NCI-H345 treated with DMSO at 0.1 percent for 48 hours (cell line): ENCODE measurements around the gene SOCS6.
"Not testable (repeated sequence)": the region's sequence is repeated elsewhere in the genome, so short reads cannot be mapped to it uniquely, and the experiment has no call there.

ENCODE experiments used
- DNase-seq: peaks from one replicate; lab custom pipeline; 2025; ENCODE audit not compliant: unreplicated experiment; lab: John Stamatoyannopoulos, UW

Gene SOCS6

DNA sequence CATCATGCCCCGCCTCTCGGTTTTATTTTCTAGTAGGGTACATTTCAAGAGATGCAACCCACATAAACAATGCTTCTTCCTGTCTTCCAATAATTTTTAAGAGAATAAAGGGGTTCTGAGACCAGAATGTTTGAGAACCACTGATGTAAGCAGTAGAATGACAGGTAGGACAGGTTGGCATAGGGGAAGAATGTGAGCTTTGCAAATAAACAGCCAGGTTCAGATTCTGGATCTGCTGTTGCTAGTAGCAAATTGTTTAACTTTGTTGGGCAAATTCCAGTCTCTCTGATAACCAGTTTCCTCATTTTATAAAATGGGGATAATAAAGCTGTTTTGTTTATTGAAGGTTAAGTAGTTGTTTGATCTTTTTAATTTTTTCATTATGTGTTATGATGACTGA is 32.8 kb downstream of the SOCS6 start:
- DNase-seq = no peak

DNA sequence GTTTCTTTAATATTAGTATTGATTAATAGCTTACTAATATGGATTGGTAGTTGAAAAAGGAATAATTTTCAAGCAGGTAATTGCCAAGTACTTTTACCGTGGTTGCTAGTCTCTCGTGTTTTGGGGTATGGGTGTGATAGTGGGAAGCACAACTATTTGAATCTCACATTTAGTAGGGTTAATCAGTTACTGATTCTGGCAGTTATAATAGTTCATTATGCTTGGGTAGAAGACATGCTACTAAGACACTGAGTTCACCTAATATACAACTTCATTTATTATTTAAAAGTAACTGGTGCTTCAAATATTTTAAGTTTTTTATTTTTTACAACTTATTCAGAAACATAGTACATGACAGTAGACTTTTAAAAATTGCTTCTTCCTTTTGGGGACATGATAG is 33.5 kb downstream of the SOCS6 start:
- no peak for DNase-seq

DNA sequence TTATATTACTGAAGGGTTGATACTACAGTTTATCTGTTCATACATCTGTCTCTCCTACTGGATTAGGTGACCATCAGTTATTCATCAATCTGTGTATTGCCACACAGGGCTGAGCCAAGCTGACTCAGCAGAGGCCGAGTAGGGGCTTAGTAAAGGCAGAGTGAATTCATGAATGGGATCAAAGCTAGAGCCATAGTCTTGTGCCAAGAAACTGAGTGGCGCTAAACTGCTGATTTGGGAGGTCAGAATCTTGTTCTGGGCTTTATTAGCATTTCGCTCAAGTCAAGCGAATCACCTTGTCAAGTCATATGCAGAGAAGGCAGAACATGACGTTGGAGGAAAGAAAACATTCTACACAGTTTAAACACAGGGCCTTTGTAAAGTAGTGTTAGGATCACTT is 34.1 kb downstream of the SOCS6 start:
- no peak for DNase-seq

DNA sequence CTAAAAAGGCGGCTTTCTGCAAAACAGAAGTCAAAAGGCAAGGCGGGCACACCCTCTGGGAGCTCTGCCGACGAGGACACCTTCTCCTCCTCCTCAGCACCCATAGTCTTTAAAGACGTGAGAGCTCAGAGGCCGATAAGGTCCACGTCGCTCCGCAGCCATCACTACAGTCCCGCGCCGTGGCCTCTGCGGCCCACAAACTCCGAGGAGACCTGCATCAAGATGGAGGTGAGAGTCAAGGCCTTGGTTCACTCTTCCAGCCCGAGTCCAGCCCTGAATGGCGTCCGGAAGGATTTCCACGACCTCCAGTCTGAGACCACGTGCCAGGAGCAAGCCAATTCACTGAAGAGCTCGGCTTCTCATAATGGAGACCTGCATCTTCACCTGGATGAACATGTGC is 36.1 kb downstream of the SOCS6 start:
- DNase-seq = no peak

DNA sequence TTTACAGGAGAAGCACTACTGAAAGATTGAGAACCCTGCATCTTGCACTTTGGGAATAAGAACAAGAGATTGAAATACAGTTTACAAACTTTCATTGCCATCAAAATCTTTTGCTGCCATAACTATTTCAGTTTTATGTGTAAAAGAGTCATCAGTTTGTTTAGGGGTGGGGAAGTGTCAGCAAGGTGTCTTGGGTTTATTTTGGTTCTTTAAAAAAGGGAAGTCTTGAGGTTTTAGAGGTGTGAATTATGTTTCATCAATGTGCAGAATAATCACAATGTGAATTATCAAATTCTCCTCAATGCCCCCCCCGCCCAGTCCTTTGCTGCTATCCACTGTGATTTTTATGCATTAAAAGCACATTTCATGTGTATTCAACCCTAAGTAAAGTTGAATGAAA is 37.4 kb downstream of the SOCS6 start:
- no peak for DNase-seq

DNA sequence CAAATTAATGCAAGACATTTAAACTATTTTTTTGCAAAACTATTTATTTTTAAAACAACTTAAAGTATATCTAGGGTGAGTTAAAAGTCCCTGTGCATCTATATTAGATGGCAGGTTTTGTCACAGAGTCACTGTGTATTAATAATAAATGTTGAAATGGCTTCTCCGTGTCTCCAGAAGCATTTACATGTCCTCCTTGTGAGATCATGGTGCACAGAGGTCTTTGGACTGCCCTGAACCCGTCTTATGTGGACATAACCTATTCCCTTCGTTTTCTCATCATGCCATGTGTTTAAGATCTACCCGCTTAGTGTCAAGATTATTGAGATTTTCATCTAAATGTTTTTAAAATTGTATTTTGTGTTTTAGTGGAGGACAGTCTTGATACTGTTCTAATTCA is 39.3 kb downstream of the SOCS6 start:
- no peak for DNase-seq

DNA sequence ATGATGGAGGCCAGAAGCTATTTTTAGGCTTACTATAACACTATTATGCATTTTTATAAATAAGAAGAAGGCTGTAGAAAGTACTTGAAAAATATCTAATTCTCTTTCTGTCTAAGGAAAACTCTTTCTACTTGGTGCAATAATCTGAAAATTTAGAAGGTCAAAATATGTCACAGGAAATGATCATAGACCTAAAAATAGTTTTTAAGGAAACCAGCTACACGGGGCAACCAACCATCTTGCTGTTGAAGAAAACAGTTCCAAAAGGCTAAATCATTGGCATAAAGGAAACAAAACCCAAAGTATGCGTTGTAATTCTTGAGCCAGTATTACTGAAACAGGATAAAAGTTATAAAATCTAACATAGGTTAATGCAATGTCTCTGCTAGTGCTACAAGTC is 40.2 kb downstream of the SOCS6 start:
- no peak for DNase-seq

DNA sequence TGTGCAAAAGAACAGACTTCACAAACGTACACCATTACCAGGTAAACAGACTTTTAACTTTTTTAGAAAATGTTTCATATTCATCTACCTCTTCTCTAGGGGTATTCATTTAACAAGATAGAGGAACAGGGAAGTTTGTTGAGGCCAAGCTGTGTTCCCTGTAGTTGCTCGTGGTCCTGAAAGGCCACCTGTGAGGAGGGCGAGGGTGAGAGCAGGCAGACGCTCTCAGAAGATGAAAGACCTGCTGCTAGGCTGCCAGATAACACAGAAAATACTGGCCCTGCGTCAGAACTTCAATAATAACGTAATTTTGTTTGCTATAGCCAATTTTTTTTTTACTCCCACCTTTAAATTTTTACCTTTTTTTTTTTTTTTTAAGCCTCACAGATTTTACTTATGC is 42.0 kb downstream of the SOCS6 start:
- no peak for DNase-seq

DNA sequence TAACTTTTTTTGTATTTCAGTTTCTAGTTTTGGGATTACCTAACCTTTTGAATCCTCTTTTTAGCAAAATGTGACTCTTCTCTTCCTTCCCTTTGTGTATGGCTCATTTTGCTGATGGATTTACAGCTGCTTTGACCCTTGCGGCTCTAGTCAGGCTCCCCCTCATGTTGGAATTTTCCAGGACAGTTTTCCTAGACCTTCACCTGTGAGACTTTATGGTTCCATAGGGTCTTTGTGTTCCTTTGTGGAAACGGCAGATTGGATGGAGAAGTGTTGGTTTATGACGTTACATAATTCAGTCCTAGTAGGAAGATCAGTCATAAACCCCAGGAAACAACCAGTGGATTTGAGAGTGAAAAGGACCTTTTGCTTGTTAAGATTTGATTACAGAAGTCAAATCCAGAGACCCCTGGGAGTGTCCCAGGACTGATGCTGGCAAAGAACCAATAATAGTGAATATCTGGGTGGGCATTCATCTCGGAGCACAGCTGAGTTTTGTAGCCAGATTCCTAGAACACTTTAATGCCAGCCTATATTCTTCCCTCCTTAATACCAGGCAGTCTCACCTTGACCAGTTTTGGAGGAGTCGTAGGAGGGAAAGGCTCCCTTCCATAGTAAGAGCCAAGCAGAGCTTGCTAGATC is 42.7 kb downstream of the SOCS6 start:
- no peak for DNase-seq

DNA sequence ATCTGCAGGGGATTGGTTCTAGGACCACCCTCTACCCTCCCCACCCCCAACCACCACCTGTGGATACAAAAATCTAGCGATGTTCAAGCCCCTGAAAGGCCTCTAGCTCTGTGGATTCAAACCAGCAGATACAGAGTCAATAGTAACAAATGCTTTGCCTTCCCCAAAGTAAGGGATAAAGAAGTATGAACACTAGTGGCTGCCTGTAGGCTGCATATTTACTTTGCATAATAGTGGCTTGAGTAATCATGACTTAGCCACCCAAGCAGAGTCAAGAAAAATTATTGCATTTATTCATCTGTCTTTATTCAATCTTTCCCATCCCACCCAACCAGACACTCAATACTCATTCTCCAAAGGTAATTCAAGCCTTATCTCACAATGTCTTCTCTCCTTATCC is 43.8 kb downstream of the SOCS6 start:
- DNase-seq = no peak

DNA sequence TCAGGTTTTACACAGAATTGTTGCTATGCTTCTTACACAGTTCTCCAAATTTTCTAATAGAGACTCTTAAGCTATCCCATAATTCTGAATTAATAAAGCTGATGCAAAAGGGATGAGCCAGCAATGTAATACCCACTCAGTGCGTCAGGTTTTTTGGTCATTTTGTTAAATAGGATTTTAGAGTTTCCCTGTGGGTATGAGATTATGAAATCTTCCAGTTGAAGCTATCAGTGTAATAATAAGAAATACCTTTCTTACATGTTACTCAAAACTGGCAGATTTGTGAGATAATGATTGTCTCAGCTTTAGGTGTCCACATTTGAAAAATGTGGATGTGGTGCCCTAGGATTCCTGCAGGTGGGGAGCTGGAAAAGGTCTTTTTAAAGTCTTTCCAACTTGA is 44.5 kb downstream of the SOCS6 start:
- DNase-seq = no peak

DNA sequence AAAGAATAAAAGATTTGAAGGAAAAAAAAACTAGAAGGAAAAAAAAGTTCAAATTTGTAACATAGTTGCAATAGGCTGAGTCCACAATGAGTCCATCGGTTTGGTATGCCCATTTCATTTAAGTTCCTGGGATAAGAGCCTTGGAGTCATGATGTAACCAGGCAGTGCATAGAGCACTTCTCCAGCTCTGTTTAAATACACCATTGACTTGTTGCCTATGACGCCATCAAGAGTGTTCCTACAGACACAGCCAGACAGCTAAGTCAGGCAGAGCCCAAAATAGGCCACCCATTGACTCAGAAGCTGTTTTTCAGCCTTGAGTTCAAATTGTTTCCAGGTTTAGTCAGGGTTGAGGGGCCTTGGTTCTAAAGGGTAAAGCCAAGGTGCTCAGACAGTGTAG is 44.9 kb downstream of the SOCS6 start:
- DNase-seq = no peak

DNA sequence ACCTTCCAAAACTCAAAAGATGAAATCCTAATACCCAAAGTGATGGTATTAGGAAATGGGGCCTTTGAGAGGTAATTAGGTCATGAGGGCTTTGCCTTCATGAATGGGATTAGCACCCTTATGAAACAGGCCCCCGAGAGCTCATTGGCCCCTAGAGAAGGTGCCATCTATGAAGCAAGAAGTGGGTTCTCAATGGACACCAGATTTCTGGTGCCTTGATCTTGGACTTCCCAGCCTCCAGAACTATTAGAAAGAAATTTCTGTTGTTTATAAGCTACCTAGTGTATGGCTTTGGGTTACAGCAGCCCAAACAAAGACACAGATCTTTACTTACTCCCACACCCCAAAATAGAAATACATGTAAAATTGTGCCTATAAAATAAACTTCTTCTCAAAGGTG is 45.4 kb downstream of the SOCS6 start:
- no peak for DNase-seq

DNA sequence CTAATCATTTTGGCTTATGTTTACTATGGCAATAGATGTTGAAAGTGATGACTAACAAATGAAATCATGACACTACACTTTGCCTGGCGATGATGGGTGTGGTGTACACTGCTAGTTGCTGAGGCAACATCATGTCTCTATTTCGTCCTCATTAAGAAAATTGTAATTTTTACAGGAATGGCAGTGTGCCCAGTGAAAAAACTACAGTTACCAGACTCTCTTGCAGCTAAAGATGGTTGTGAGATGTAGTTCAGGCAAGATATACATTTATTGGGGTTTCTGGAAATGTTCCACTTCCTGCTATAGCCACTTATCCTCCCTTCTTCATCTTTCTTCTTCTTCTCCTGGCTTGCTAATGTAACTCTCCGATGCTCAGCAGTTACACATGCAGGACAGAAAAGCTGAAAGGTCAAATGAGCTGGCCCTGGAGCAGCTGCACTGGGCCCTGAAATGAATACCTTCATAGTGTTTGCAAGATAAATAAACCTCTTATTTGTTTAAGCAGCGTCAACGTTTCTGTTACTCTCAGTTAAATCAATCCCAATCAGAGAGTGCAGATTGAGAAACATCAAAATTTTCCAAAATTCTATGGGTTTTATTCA is 46.0 kb downstream of the SOCS6 start:
- no peak for DNase-seq

DNA sequence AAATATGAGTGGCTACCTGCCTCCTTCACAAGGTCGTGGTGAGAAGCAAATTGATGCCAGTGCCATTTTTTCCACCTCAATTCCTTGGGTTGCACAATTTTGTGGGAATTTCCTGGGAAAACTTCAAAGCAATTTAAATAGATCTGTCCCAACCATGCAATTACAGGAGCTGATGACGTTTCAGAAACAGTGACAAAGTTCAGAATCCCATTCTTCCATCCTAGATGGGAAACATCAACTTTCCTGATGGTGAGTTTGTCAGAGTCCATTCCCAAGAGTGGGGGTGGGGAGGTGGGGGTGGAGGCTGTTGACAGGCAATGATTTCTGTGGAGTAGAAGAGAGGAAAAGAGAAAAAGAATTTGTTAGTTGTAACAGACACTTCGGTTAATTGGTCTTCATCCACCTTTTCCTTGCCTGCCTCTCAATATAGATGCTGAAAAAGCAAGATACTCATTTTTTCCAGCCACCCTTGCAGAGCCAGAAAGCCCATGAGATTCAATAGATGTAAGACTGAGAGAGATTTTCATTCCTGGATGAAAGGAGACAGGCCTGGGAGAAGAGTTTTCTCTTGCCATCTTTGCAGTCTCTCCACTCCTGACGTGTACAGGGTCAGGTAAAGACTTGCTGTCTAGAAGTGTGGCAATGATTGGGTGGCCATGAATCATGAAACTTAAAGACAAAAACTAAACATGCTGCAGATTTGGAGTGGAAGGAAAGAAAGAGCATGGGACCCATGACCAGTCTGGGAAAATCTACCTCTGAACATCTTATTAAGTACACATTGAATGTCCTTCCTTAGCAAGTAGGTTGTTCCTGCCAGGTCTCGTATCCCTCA is 47.3 kb downstream of the SOCS6 start:
- DNase-seq = no peak

DNA sequence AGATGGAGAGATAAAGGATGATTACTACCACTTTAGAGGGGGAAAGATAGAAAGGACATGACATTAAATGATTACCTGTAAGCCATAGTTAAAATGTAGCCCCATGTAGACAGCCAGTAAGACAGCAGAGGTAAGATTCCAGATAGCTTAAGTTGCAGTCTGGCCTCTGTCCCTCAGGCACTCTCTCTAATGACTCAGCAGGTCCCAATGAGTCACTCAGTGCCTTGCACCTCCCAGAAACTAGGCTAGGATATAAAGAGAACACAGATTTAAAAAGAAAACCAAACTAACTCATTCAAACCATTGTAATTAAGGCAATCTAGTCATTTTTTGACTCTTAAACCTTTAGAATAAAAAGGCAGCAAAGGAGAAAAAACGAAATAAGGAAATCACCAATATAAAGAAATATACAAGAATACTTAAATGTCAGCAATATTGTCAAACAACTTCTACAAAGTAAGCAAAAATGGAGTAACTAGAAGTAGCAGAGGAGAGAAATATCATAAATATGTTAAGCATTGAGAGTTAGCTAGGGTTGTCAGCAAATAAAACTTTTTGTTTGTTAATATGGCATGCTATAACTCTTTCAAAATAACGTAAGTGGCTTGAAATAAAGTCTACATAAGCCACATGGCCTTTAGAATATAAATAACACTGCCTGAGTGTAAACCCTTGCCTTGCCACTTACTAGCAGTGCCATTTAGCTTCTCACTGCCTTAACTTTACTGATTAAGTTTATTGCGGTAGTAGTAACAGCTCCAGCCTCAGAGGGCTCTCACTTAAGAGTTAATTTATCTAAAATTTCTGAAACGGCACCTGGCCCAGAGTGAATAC is 48.5 kb downstream of the SOCS6 start:
- no peak for DNase-seq

DNA sequence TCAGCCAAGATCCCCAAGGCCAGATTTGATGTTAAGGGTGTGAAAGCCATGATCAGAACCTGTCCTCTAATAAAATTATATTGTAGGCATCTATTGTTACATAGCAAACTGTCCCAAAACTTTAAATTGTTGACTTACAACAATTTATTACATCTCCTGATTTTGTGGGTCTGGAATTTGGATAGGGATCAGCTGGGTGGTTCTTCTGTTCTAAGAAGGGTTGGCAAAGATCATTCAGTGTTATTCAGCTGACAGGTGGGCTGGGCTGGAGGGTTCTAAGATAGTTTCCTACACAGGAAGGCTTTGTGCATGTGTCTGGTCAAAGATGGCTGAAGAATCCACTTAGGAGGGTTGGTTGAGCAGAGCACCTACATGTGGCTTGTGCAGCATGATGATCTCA is 50.0 kb downstream of the SOCS6 start:
- no peak for DNase-seq

DNA sequence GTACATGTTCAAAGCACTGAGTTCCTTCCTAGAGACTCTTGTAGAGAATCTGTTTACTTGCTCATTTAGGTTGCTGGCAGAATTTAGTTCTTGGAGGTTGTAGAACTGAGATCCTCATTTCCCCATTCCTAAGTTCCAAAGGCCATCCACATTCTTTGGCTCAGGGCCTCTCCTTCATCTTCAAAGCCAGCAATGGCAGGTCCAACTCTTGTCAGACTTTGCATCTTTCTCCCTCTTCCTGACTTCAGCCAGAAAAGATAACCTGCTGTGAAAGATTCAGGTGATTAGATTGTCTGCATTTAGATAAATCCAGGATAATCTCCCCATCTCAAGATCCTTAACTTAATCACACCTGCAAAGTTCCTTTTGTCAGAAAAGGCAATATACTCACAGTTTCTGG is 51.1 kb downstream of the SOCS6 start:
- no peak for DNase-seq

DNA sequence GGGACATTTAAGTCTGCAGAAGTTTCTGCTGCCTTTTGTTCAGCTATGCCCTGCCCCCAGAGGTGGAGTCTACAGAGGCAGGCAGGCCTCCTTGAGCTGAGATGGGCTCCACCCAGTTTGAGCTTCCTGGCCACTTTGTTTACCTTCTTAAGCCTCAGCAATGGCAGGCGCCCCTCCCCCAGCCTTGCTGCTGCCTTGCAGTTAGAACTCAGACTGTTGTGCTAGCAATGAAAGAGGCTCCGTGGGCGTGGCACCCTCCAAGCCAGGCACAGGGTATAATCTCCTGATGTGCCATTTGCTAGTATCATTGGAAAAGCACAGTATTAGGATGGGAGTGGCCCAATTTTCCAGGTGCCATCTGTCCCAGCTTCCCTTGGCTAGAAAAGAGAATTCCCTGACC is 59.6 kb downstream of the SOCS6 start:
- DNase-seq = not testable (repeated sequence)

DNA sequence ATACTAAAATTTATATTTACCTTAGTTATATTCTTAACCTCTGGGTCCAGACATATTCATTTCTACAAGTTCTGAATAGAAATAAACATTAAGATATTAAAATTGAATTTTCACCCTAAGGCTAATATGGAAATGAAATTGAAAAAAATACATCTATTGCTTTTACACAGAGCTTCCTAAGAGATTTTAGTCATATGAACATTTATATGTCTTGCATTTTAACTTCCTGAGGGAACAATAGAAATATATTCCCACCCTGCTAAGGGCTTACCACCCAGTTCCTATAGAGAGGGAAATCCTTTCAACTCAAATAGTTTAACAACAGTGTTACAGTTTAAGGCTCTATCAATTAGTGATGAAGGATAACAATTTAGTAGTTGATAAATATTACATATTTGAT is 60.5 kb downstream of the SOCS6 start:
- DNase-seq = no peak

DNA sequence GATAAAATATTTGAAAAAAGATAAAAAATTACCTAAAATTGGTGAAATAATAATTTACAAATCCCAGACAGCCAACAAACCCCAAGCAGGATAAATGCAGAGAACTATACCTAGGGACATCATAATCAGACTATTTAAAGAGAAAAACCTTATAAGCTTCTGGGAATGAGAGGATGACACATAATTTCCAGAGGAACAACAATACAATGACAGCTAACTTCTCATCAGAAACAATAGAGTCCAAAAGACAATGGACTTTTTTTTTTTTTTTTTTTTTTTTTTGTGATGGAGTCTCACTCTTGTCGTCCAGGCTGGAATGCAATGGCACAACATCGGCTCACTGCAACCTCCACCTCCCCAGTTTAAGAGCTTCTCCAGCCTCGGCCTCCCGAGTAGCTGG is 65.2 kb downstream of the SOCS6 start:
- DNase-seq = no peak

DNA sequence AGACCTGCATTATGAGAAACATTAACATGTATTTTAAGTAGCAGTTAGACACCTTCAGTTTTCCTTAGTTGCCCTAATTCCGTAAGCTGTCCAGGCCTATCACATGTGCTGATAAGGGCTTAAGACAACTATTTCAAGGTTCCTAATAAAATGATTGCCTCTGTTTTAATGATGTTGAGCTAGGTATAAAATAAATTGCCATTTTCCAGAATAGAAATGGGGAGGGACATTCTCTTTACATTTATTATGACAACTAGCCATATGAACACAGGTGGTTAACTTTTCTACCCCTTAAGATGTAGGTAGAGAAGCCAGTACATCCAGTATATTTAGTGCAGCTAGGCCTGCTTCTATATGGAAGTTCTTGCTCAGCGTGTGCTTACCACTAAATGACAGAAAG is 65.9 kb downstream of the SOCS6 start:
- no peak for DNase-seq
